HCT116 (cell line): ENCODE data around the gene COL12A1. TPM values are rescaled to one million over a fixed set of nuclear protein-coding genes. Genes with fewer than 3 reads are reported as not detected.

ENCODE experiments used
- ATAC-seq: fragments of 200-7000 bp; cut with Tn5 transposase; 2 replicates; pipeline ENCODE4 v1.9.1; 2020; ENCODE audit warnings: mild to moderate bottlenecking, moderate library complexity
- BruUV-seq: library from RNA; stranded (reverse); fragments of 400-500 nt; replicated peaks from 2 replicates; lab custom pipeline; 2021; lab: Mats Ljungman, UMichigan
- CTCF ChIA-PET: fragments of 300-600 bp; sonication (Branson Sonifier 250); formaldehyde crosslinking; loops from one replicate; lab custom pipeline; 2021; ENCODE audit warnings: antibody characterized with exemption; lab: Charles Lee
- POLR2A ChIA-PET: fragments of 300-600, 350-600 bp; sonication (Branson Sonifier 250); formaldehyde crosslinking; loops from one replicate; lab custom pipeline; 2021; ENCODE audit warnings: antibody characterized with exemption; lab: Charles Lee
- RAD21 ChIA-PET, 2 experiments: fragments of 300-600 bp; sonication (Branson Sonifier 250); formaldehyde crosslinking; loops; one replicate each; lab custom pipeline; 2023; ENCODE audit warnings: low total read pairs in 2 of 2; ENCODE audit not compliant: uncharacterized antibody in 2 of 2, unreplicated experiment in 2 of 2, low non-redundant PET in 1 of 2; lab: Charles Lee
- DNase-seq: peaks from one replicate; pipeline ENCODE4 v3.0.0-alpha.2; 2010; ENCODE audit warnings: low read depth, low spot score
- H2AFZ ChIP-seq: fragments of 200-600 bp; shearing (Covaris generic), sonication (generic); 2 replicates; pipeline ENCODE4 v1.6.1; 2017; ENCODE audit warnings: low read depth, mixed run types, mixed read lengths, antibody characterized with exemption, low read length; ENCODE audit not compliant: poor library complexity, severe bottlenecking
- H3K27ac ChIP-seq: 2 replicates; pipeline ENCODE4 v1.5.1; 2012; ENCODE audit warnings: low read depth, low read length
- H3K27me3 ChIP-seq: fragments of 200-600 bp; sonication (generic); 2 replicates; pipeline ENCODE4 v1.6.1; 2016; ENCODE audit warnings: mixed run types, low read length, mixed read lengths; ENCODE audit not compliant: insufficient read depth
- H3K36me3 ChIP-seq, 2 experiments: fragments of 200-500 bp in 1 of 2; fragments of 200-600 bp in 1 of 2; sonication (Bioruptor generic) in 1 of 2; sonication (generic) in 1 of 2; 2 replicates each; pipeline versions ENCODE4 v1.5.1 to v1.6.1; 2014 to 2016; ENCODE audit warnings: low read length in 2 of 2, inconsistent platforms in 1 of 2, mixed read lengths in 1 of 2, mixed run types in 1 of 2; ENCODE audit not compliant: insufficient read depth in 2 of 2, control insufficient read depth in 1 of 2
- H3K4me1 ChIP-seq, 2 experiments: fragments of 200-600 bp in 1 of 2; sonication (generic) in 1 of 2; 2 replicates each; pipeline versions ENCODE4 v1.5.1 to v1.6.1; 2012 to 2017; ENCODE audit warnings: low read length in 2 of 2, inconsistent platforms in 1 of 2, mild to moderate bottlenecking in 1 of 2, mixed read lengths in 1 of 2, mixed run types in 1 of 2, moderate library complexity in 1 of 2; ENCODE audit not compliant: insufficient read depth in 2 of 2, control insufficient read depth in 1 of 2
- H3K4me2 ChIP-seq: fragments of 200-600 bp; sonication (generic); 2 replicates; pipeline ENCODE4 v1.6.1; 2017; ENCODE audit warnings: mixed run types, low read length, mixed read lengths
- H3K4me3 ChIP-seq, 2 experiments: fragments of 200-600 bp in 1 of 2; sonication (generic) in 1 of 2; replicated peaks in 1 of 2; 2 replicates each; pipeline ENCODE4 v1.5.1; 2011 to 2016; ENCODE audit warnings: low read length in 2 of 2, control low read depth in 1 of 2, low read depth in 1 of 2, mild to moderate bottlenecking in 1 of 2, mixed read lengths in 1 of 2, mixed run types in 1 of 2
- H3K79me2 ChIP-seq: fragments of 200-600 bp; sonication (generic); 2 replicates; pipeline ENCODE4 v1.6.1; 2017; ENCODE audit warnings: mild to moderate bottlenecking, mixed run types, low read length, moderate library complexity, mixed read lengths; ENCODE audit not compliant: insufficient read depth
- H3K9ac ChIP-seq: fragments of 200-600 bp; sonication (generic); 2 replicates; pipeline ENCODE4 v1.6.1; 2016; ENCODE audit warnings: low read length, mixed read lengths
- H3K9me2 ChIP-seq: fragments of 200-600 bp; sonication (generic), shearing (Covaris generic); 2 replicates; pipeline ENCODE4 v1.6.1; 2017; ENCODE audit warnings: mixed run types, mild to moderate bottlenecking, moderate library complexity; ENCODE audit not compliant: insufficient read depth
- H3K9me3 ChIP-seq, 2 experiments: fragments of 200-500 bp in 1 of 2; fragments of 200-600 bp in 1 of 2; sonication (Bioruptor generic) in 1 of 2; sonication (generic) in 1 of 2; 2 replicates each; pipeline ENCODE4 v1.6.1; 2014 to 2017; ENCODE audit warnings: low read length in 2 of 2, mixed read lengths in 2 of 2, inconsistent platforms in 1 of 2, low read depth in 1 of 2, mild to moderate bottlenecking in 1 of 2, mixed run types in 1 of 2, moderate library complexity in 1 of 2; ENCODE audit not compliant: control insufficient read depth in 1 of 2, insufficient read depth in 1 of 2
- H4K20me1 ChIP-seq: fragments of 200-600 bp; sonication (generic), shearing (Covaris generic); 2 replicates; pipeline ENCODE4 v1.6.1; 2017; ENCODE audit warnings: mixed run types, mild to moderate bottlenecking, moderate library complexity; ENCODE audit not compliant: insufficient read depth
- CBX3 ChIP-seq: IDR thresholded peaks from 2 replicates; pipeline ENCODE4 v1.6.1; 2012; ENCODE audit warnings: low read depth
- CEBPB ChIP-seq: IDR thresholded peaks from 2 replicates; pipeline ENCODE4 v1.6.1; 2012; ENCODE audit warnings: low read depth
- EGR1 ChIP-seq: IDR thresholded peaks from 2 replicates; pipeline ENCODE4 v1.6.1; 2012; ENCODE audit warnings: low read depth
- ELF1 ChIP-seq: IDR thresholded peaks from 2 replicates; pipeline ENCODE4 v1.6.1; 2012; ENCODE audit warnings: low read depth, borderline replicate concordance
- EZH2 ChIP-seq: fragments of 200-600 bp; sonication (generic); IDR thresholded peaks from 2 replicates; pipeline ENCODE4 v1.6.1; 2017; ENCODE audit warnings: antibody characterized with exemption, mixed run types
- EZH2phosphoT487 ChIP-seq: fragments of 200-600 bp; IDR thresholded peaks from 2 replicates; pipeline ENCODE4 v1.6.1; 2018; ENCODE audit warnings: antibody characterized with exemption, borderline replicate concordance
- FOSL1 ChIP-seq: IDR thresholded peaks from 2 replicates; pipeline ENCODE4 v1.6.1; 2012; ENCODE audit warnings: low read depth
- POLR2A ChIP-seq: IDR thresholded peaks from 2 replicates; pipeline ENCODE4 v1.7.0; 2011; ENCODE audit warnings: borderline replicate concordance; ENCODE audit not compliant: insufficient read depth, insufficient read length; ENCODE audit errors: extremely low read depth
- POLR2AphosphoS5 ChIP-seq: IDR thresholded peaks from 2 replicates; pipeline ENCODE4 v1.6.1; 2011; ENCODE audit warnings: mild to moderate bottlenecking, low read depth, low read length, moderate library complexity
- RAD21 ChIP-seq: IDR thresholded peaks from 2 replicates; pipeline ENCODE4 v1.6.1; 2012; ENCODE audit warnings: low read depth, mild to moderate bottlenecking
- SIN3A ChIP-seq: IDR thresholded peaks from 2 replicates; pipeline ENCODE4 v1.6.1; 2012; ENCODE audit warnings: low read depth
- SP1 ChIP-seq: IDR thresholded peaks from 2 replicates; pipeline ENCODE4 v1.6.1; 2012; ENCODE audit warnings: low read depth
- SRF ChIP-seq: IDR thresholded peaks from 2 replicates; pipeline ENCODE4 v1.6.1; 2012; ENCODE audit warnings: low read depth
- TCF7L2 ChIP-seq: IDR thresholded peaks from 2 replicates; pipeline ENCODE4 v1.7.0; 2011; ENCODE audit warnings: borderline replicate concordance, inconsistent platforms; ENCODE audit not compliant: insufficient read depth, insufficient read length; ENCODE audit errors: extremely low read depth
- YY1 ChIP-seq: IDR thresholded peaks from 2 replicates; pipeline ENCODE4 v1.6.1; 2011; ENCODE audit warnings: low read length, low read depth, moderate library complexity, mild to moderate bottlenecking; ENCODE audit not compliant: insufficient replicate concordance; ENCODE audit errors: extremely low read depth
- ZNF274 ChIP-seq: fragments of 200-500 bp; sonication (Bioruptor generic); IDR thresholded peaks from 2 replicates; pipeline ENCODE4 v1.6.1; 2014; ENCODE audit warnings: mild to moderate bottlenecking, low read depth, low read length, inconsistent platforms
- intact Hi-C: fragments of 100-400 bp; cut with micrococcal nuclease; formaldehyde crosslinking; loops from 2 replicates; pipeline ENCODE4 v1.10.0; 2022
- total RNA-seq: library from RNA; stranded (reverse); gene quantifications from one replicate; pipeline ENCODE4 v1.2.1, GENCODE V29; 2021; ENCODE audit not compliant: unreplicated experiment
- TF ChIP-seq, protein P1 (sequence below): IDR thresholded peaks from 2 replicates; pipeline ENCODE4 v1.6.1; 2012
- TF ChIP-seq, protein P2 (sequence below): IDR thresholded peaks from 2 replicates; pipeline ENCODE4 v1.6.1; 2012
- TF ChIP-seq, protein P3 (sequence below), 3 experiments: fragments of 200-600 bp in 1 of 3; sonication (generic) in 1 of 3; IDR thresholded peaks in 2 of 3; conservative IDR thresholded peaks in 1 of 3; 2 replicates each; pipeline ENCODE4 v1.5.1; 2012 to 2017; ENCODE audit warnings: low read depth in 2 of 3, low read length in 2 of 3, antibody characterized with exemption in 1 of 3, borderline replicate concordance in 1 of 3, control low read depth in 1 of 3, mild to moderate bottlenecking in 1 of 3, mixed read lengths in 1 of 3, mixed run types in 1 of 3, moderate library complexity in 1 of 3; ENCODE audit not compliant: insufficient read depth in 1 of 3
- TF ChIP-seq, protein P4 (sequence below): IDR thresholded peaks from 2 replicates; pipeline ENCODE4 v1.6.1; 2012; ENCODE audit warnings: low read depth

The COL12A1 gene
- total RNA-seq, 1 experiment from 2014 or later, result 23.5 TPM

DNA sequence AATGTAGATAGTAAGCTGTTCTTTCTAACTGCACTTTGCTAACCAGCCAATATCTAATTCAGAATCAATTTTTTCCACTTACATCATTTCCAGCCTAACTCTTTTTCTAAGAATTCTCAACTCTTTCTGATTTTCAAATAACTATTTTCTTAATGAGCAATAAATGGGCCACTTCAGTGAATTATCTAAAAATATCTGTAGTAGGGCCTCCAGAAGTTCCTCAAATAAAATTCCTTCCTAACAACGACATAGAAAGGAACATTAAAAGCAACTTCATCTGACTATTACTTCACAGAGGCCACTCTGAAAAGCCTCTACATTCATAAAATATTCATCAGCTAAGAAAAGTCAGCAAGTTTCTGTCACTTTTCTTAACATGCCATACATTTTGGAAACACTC lies 4.8 kb downstream of the COL12A1 start:
- intact Hi-C loops, result loop anchor here (10.0 kb wide), 1 partner anchor 626 kb away; no protein-coding TSS in a partner anchor
- Histone ChIP-seq H4K20me1 (no peaks in the 10 kb centered on the region), H3K9ac (peak overlapping the region; percentile 81; the same call in 1 of the 2 replicates), H3K36me3 (no peaks in the 10 kb centered on the region), H3K9me3 (no peaks in the 10 kb centered on the region), H3K27ac (peak overlapping the region; percentile 19; the same call in 1 of the 2 replicates), H3K27me3 (no peaks in the 10 kb centered on the region), H3K4me3 (peak overlapping the region; percentile 55 to 59; a peak in 3 of 4 replicates), H3K4me1 (peaks cover 28 to 69% of the 10 kb centered on the region in 2 experiments), H3K4me2 (peak overlapping the region; percentile 87), H3K79me2 (peaks cover 86% of the 10 kb centered on the region), H3K9me2 (no peaks in the 10 kb centered on the region), H2AFZ (no peak overlapping the region)
- BruUV-seq, result no TSS peak
- ATAC-seq (no peak), DNase-seq (no peak)
- ChIA-PET CTCF (interaction anchor here (1.1 kb wide), 1 partner anchor 8 kb away, joined by 3 read pairs; no protein-coding TSS in a partner anchor), RAD21 (no interaction called here), POLR2A (no interaction called here)
- TF ChIP-seq, protein P1, sequence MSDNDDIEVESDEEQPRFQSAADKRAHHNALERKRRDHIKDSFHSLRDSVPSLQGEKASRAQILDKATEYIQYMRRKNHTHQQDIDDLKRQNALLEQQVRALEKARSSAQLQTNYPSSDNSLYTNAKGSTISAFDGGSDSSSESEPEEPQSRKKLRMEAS, result no peak
- TF ChIP-seq RAD21 (no peak), EGR1 (no peak), EZH2phosphoT487 (no peak), SP1 (no peak), FOSL1 (no peak), ZNF274 (no peak), POLR2AphosphoS5 (no peak), YY1 (no peak), TCF7L2 (no peak), CBX3 (no peak), CEBPB (no peak), POLR2A (no peak), ELF1 (no peak), SIN3A (no peak), SRF (no peak), EZH2 (no peak)
- TF ChIP-seq, protein P2, sequence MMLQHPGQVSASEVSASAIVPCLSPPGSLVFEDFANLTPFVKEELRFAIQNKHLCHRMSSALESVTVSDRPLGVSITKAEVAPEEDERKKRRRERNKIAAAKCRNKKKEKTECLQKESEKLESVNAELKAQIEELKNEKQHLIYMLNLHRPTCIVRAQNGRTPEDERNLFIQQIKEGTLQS, result no peak
- TF ChIP-seq, protein P3, sequence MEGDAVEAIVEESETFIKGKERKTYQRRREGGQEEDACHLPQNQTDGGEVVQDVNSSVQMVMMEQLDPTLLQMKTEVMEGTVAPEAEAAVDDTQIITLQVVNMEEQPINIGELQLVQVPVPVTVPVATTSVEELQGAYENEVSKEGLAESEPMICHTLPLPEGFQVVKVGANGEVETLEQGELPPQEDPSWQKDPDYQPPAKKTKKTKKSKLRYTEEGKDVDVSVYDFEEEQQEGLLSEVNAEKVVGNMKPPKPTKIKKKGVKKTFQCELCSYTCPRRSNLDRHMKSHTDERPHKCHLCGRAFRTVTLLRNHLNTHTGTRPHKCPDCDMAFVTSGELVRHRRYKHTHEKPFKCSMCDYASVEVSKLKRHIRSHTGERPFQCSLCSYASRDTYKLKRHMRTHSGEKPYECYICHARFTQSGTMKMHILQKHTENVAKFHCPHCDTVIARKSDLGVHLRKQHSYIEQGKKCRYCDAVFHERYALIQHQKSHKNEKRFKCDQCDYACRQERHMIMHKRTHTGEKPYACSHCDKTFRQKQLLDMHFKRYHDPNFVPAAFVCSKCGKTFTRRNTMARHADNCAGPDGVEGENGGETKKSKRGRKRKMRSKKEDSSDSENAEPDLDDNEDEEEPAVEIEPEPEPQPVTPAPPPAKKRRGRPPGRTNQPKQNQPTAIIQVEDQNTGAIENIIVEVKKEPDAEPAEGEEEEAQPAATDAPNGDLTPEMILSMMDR (IDR thresholded peaks at IDR 0.05 in 2 of 3, conservative IDR thresholded peaks at IDR 0.05 in 1 of 3; ENCODE audit: borderline replicate concordance in 1 of 3, insufficient read depth in 1 of 3, low read depth in 2 of 3, low read length in 2 of 3), result no peak
- TF ChIP-seq, protein P4, sequence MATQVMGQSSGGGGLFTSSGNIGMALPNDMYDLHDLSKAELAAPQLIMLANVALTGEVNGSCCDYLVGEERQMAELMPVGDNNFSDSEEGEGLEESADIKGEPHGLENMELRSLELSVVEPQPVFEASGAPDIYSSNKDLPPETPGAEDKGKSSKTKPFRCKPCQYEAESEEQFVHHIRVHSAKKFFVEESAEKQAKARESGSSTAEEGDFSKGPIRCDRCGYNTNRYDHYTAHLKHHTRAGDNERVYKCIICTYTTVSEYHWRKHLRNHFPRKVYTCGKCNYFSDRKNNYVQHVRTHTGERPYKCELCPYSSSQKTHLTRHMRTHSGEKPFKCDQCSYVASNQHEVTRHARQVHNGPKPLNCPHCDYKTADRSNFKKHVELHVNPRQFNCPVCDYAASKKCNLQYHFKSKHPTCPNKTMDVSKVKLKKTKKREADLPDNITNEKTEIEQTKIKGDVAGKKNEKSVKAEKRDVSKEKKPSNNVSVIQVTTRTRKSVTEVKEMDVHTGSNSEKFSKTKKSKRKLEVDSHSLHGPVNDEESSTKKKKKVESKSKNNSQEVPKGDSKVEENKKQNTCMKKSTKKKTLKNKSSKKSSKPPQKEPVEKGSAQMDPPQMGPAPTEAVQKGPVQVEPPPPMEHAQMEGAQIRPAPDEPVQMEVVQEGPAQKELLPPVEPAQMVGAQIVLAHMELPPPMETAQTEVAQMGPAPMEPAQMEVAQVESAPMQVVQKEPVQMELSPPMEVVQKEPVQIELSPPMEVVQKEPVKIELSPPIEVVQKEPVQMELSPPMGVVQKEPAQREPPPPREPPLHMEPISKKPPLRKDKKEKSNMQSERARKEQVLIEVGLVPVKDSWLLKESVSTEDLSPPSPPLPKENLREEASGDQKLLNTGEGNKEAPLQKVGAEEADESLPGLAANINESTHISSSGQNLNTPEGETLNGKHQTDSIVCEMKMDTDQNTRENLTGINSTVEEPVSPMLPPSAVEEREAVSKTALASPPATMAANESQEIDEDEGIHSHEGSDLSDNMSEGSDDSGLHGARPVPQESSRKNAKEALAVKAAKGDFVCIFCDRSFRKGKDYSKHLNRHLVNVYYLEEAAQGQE, result no peak
